ENCODE measurements around the gene BCKDK.

DNA sequence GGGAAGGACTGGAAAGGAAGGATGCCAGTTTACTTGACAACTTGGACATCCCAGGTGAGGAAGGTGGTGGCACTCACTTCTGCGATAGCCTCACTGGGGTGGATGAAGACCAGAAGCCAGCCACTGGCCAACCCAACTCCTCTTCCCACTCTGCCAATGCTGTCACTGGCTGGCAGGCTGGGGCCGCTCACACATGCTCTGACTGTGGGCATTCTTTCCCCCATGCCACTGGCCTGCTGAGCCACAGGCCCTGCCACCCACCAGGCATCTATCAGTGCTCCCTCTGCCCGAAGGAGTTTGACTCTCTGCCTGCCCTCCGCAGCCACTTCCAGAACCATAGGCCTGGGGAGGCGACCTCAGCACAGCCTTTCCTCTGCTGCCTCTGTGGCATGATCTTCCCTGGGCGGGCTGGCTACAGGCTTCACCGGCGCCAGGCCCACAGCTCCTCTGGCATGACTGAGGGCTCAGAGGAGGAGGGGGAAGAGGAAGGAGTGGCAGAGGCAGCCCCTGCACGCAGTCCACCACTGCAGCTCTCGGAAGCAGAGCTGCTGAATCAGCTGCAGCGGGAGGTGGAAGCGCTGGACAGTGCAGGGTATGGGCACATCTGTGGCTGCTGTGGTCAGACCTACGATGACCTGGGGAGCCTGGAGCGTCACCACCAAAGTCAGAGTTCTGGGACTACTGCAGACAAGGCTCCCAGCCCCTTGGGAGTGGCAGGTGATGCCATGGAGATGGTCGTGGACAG lies 29.4 kb upstream of the BCKDK start:
- no peak for TF ChIP-seq ARNT (IDR thresholded peaks at IDR 0.05)
- TF ChIP-seq PHF8 (CRISPR knock-in tag; IDR thresholded peaks at IDR 0.05): no peak
- TF ChIP-seq MYC (CRISPR knock-in tag; IDR thresholded peaks at IDR 0.05; ENCODE audit: borderline replicate concordance): no peak
- TF ChIP-seq ZSCAN9 (CRISPR knock-in tag; IDR thresholded peaks at IDR 0.05; ENCODE audit: borderline replicate concordance): no peak
